ENCODE data around the gene JADE3. TPM values are rescaled to one million over a fixed set of nuclear protein-coding genes. Genes with fewer than 3 reads are reported as not detected.

JADE3 gene
- total RNA-seq, 1 experiment from 2014 or later: 16.0 TPM

GRCh38 chrX:47093860-47094259 is 181.6 kb downstream of the JADE3 start:
- Histone ChIP-seq H3K27me3 (ENCODE audit: control insufficient read depth, insufficient read depth, low read length) (no peaks in the 10 kb centered on the region), H3K4me3 (ENCODE audit: insufficient read depth, low read depth, low read length) (no peak overlapping the region), H3K36me3 (replicated peaks; ENCODE audit: control insufficient read depth, insufficient read depth, low read length) (no peaks in the 10 kb centered on the region)
- no peak for DNase-seq

GRCh38 chrX:47097018-47097417 is 184.8 kb downstream of the JADE3 start:
- Histone ChIP-seq H3K27me3 (ENCODE audit: control insufficient read depth, insufficient read depth, low read length) (no peaks in the 10 kb centered on the region), H3K4me3 (ENCODE audit: insufficient read depth, low read depth, low read length) (no peak overlapping the region), H3K36me3 (replicated peaks; ENCODE audit: control insufficient read depth, insufficient read depth, low read length) (no peaks in the 10 kb centered on the region)
- no peak for DNase-seq

DNA sequence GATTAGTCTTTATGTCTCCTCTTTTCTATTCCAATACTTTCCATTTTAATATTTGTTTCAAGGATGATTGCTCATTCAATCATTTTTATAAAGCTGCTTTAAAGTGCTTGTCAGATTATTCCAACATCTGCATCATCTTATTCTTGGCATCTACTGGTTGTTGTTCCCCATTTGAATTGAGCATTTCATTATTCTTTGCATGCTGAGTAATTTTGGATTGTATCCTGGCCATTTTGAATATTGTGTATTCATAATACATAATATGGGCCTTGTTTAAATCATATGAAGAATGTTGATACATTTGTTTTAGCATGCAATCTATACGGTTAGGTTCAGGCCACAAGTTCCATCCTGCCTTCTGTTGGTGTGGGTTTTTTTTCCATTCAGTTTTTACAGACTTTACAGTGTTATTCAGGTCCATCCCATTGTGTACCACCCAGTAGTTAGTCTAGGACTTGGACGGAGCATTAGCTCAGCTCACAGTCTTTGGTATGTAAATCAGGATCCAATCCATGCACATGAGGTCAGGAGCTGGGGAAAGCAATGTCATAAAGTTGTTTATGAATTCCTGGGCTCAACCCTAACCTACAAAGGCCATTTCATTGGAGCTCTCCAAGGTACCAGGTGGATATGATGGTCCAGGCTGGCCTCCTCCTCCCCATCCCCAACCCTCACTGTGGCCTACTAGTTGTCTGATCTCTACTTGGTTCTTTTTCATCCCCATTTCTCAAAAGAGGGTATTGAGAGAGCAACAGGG is 186.3 kb downstream of the JADE3 start:
- Histone ChIP-seq H3K4me3 (ENCODE audit: insufficient read depth, low read depth, low read length) (no peak overlapping the region), H3K36me3 (replicated peaks; ENCODE audit: control insufficient read depth, insufficient read depth, low read length) (no peaks in the 10 kb centered on the region), H3K27me3 (ENCODE audit: control insufficient read depth, insufficient read depth, low read length) (no peaks in the 10 kb centered on the region)
- DNase-seq: no peak

GRCh38 chrX:47101206-47101605 is 189.0 kb downstream of the JADE3 start:
- Histone ChIP-seq H3K36me3 (replicated peaks; ENCODE audit: control insufficient read depth, insufficient read depth, low read length) (no peaks in the 10 kb centered on the region), H3K4me3 (ENCODE audit: insufficient read depth, low read depth, low read length) (no peak overlapping the region), H3K27me3 (ENCODE audit: control insufficient read depth, insufficient read depth, low read length) (no peaks in the 10 kb centered on the region)
- no peak for DNase-seq

Other genes starting within 250 kb of the JADE3 start
- 31.1 and 38.6 TPM in 2 replicates for gene SLC9A7, start 153.3 kb upstream of the JADE3 start, total RNA-seq (2014; rRNA removed; shearing (Covaris generic))
- 22.1 and 28.3 TPM in 2 replicates for gene RP2, start 75.4 kb upstream of the JADE3 start, total RNA-seq (2014; rRNA removed; shearing (Covaris generic))
- gene RGN, start 166.0 kb downstream of the JADE3 start, total RNA-seq (2014; rRNA removed; shearing (Covaris generic)): 0.31 TPM in 1 of 2 replicates, not detected in the other
- 106 and 108 TPM in 2 replicates for gene NDUFB11, start 232.3 kb downstream of the JADE3 start, total RNA-seq (2014; rRNA removed; shearing (Covaris generic))
- 72.6 and 79.1 TPM in 2 replicates for gene RBM10, start 232.8 kb downstream of the JADE3 start, total RNA-seq (2014; rRNA removed; shearing (Covaris generic))